ENCODE data around the gene SIKE1. TPM values are rescaled to one million over a fixed set of nuclear protein-coding genes. Genes with fewer than 3 reads are reported as not detected.

Gene SIKE1
- total RNA-seq, 1 experiment from 2014 or later = 41.9 TPM

GRCh38 chr1:114753143-114753542, 27.3 kb downstream of the SIKE1 start:
- H3K27me3 ChIP-seq (replicated peaks; ENCODE audit: control insufficient read depth, insufficient read depth, low read length) = no peaks in the 10 kb centered on the region
- DNase-seq = no peak
- no peak overlapping the region for H3K4me3 ChIP-seq (ENCODE audit: low read depth, low read length)
- H3K4me3 Mint-ChIP-seq (ENCODE audit: unreplicated experiment) = no peak overlapping the region
- H3K36me3 Mint-ChIP-seq (ENCODE audit: insufficient read depth, unreplicated experiment) = peaks cover 53% of the 10 kb centered on the region
- no peak overlapping the region for H3K27ac Mint-ChIP-seq (ENCODE audit: unreplicated experiment)
- H3K9me3 Mint-ChIP-seq (ENCODE audit: unreplicated experiment) = no peaks in the 10 kb centered on the region
- ChIA-PET CTCF (no interaction called here), POLR2A (no interaction called here)
- H3K4me1 ChIP-seq = peaks cover 14% of the 10 kb centered on the region
- BruUV-seq (replicated peaks) = no TSS peak
- TF ChIP-seq CTCF (IDR thresholded peaks at IDR 0.05; ENCODE audit: insufficient read depth in 1 of 2, low read depth in 1 of 2, low read length in 1 of 2, severe bottlenecking in 1 of 2, unreplicated experiment in 1 of 2) = no peak
- peaks cover 14% of the 10 kb centered on the region for H3K4me1 Mint-ChIP-seq (ENCODE audit: low read depth, unreplicated experiment)
- H3K9me3 ChIP-seq = no peaks in the 10 kb centered on the region
- intact Hi-C loops (cut with micrococcal nuclease; ENCODE audit: unreplicated experiment) = no loop called here
- H3K36me3 ChIP-seq (ENCODE audit: control insufficient read depth, insufficient read depth, low read length) = no peaks in the 10 kb centered on the region; the same call in 1 of the 2 replicates
- no peaks in the 10 kb centered on the region for H3K27me3 Mint-ChIP-seq (ENCODE audit: insufficient read depth, unreplicated experiment)

DNA sequence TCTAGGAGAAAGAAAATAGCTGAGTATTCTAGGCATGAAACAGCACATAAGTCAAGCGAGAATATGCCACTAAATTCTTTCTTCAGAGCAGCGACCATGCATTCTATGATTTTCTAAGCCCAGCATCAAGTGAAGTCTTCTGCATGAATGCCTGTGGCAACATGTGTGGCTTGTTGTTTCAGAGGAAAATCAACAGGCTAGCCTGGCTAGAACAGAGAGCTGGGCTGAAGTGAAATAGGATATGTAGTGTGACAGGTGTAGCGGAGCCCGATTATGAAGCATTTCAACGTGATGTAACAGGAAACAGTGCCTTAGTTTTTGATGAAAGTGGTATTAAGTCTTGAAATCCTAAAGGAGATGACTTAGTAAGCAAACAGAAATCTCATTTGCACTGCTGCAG, 29.7 kb downstream of the SIKE1 start:
- H3K9me3 Mint-ChIP-seq (ENCODE audit: unreplicated experiment) = no peaks in the 10 kb centered on the region
- intact Hi-C loops (cut with micrococcal nuclease; ENCODE audit: unreplicated experiment) = no loop called here
- Histone ChIP-seq H3K4me3 (ENCODE audit: low read depth, low read length) (no peak overlapping the region), H3K9me3 (no peaks in the 10 kb centered on the region), H3K4me1 (peaks cover 8% of the 10 kb centered on the region; the same call in 1 of the 2 replicates), H3K27me3 (replicated peaks; ENCODE audit: control insufficient read depth, insufficient read depth, low read length) (no peaks in the 10 kb centered on the region), H3K36me3 (ENCODE audit: control insufficient read depth, insufficient read depth, low read length) (no peaks in the 10 kb centered on the region)
- peaks cover 49% of the 10 kb centered on the region for H3K36me3 Mint-ChIP-seq (ENCODE audit: insufficient read depth, unreplicated experiment)
- no peak for DNase-seq
- no peak overlapping the region for H3K4me3 Mint-ChIP-seq (ENCODE audit: unreplicated experiment)
- H3K27me3 Mint-ChIP-seq (ENCODE audit: insufficient read depth, unreplicated experiment) = no peaks in the 10 kb centered on the region
- ChIA-PET POLR2A (no interaction called here), CTCF (no interaction called here)
- BruUV-seq (replicated peaks) = no TSS peak
- H3K27ac Mint-ChIP-seq (ENCODE audit: unreplicated experiment) = no peak overlapping the region
- H3K4me1 Mint-ChIP-seq (ENCODE audit: low read depth, unreplicated experiment) = peaks cover 15% of the 10 kb centered on the region
- TF ChIP-seq CTCF (IDR thresholded peaks at IDR 0.05; ENCODE audit: insufficient read depth in 1 of 2, low read depth in 1 of 2, low read length in 1 of 2, severe bottlenecking in 1 of 2, unreplicated experiment in 1 of 2) = no peak

- H3K36me3 ChIP-seq (ENCODE audit: control insufficient read depth, insufficient read depth, low read length) = no peaks in the 10 kb centered on the region
- no peak overlapping the region for H3K4me3 ChIP-seq (ENCODE audit: low read depth, low read length)
- no peaks in the 10 kb centered on the region for H3K4me1 ChIP-seq
- H3K9me3 ChIP-seq = no peaks in the 10 kb centered on the region
- Mint-ChIP-seq H3K9me3 (ENCODE audit: unreplicated experiment) (no peaks in the 10 kb centered on the region), H3K4me1 (ENCODE audit: low read depth, unreplicated experiment) (peaks cover 15% of the 10 kb centered on the region), H3K36me3 (ENCODE audit: insufficient read depth, unreplicated experiment) (peaks cover 50% of the 10 kb centered on the region), H3K27me3 (ENCODE audit: insufficient read depth, unreplicated experiment) (no peaks in the 10 kb centered on the region), H3K4me3 (ENCODE audit: unreplicated experiment) (no peak overlapping the region), H3K27ac (ENCODE audit: unreplicated experiment) (no peak overlapping the region)
- intact Hi-C loops (cut with micrococcal nuclease; ENCODE audit: unreplicated experiment) = no loop called here
- ChIA-PET POLR2A (no interaction called here), CTCF (no interaction called here)
- DNase-seq = no peak
- no TSS peak for BruUV-seq (replicated peaks)
- H3K27me3 ChIP-seq (replicated peaks; ENCODE audit: control insufficient read depth, insufficient read depth, low read length) = no peaks in the 10 kb centered on the region
- no peak for TF ChIP-seq CTCF (IDR thresholded peaks at IDR 0.05; ENCODE audit: insufficient read depth in 1 of 2, low read depth in 1 of 2, low read length in 1 of 2, severe bottlenecking in 1 of 2, unreplicated experiment in 1 of 2)
Measured at GRCh38 chr1:114749835-114750234, 30.6 kb downstream of the SIKE1 start.

All from Caco-2 (cell line).